CD14-positive monocyte (primary cell): Measurements from ENCODE around the gene SLC2A9. TPM values are rescaled to one million over a fixed set of nuclear protein-coding genes. Genes with fewer than 3 reads are reported as not detected.
A peak's percentile ranks its signal among the peaks of the same experiment; 100 is the strongest.

Source experiments
- DNase-seq, 3 donors: peaks; one replicate each; pipeline ENCODE4 v3.0.0-alpha.2; 2011 to 2022
- H2AFZ ChIP-seq: 2 replicates; pipeline ENCODE4 v1.6.0; 2012; ENCODE audit warnings: mild to moderate bottlenecking, low read depth, low read length, inconsistent platforms; ENCODE audit not compliant: insufficient read depth, poor library complexity, severe bottlenecking
- H3K27ac ChIP-seq, 2 donors: 1 replicate in 1 of 2; 2 replicates in 1 of 2; pipeline ENCODE4 v1.5.1; 2012 to 2013; ENCODE audit warnings: low read length in 2 of 2, control low read depth in 1 of 2, inconsistent platforms in 1 of 2, low read depth in 1 of 2, mild to moderate bottlenecking in 1 of 2
- H3K27me3 ChIP-seq, 2 donors: one replicate each; pipeline versions ENCODE4 v1.6.0 to v1.6.1; 2011 to 2013; ENCODE audit warnings: low read length in 2 of 2; ENCODE audit not compliant: control insufficient read depth in 2 of 2, insufficient read depth in 2 of 2
- H3K36me3 ChIP-seq, 2 donors: replicated peaks in 1 of 2; 1 replicate in 1 of 2; 2 replicates in 1 of 2; pipeline versions ENCODE4 v1.5.1 to v1.6.1; 2012 to 2013; ENCODE audit warnings: low read length in 2 of 2, control low read depth in 1 of 2, inconsistent platforms in 1 of 2, mild to moderate bottlenecking in 1 of 2; ENCODE audit not compliant: insufficient read depth in 2 of 2, control insufficient read depth in 1 of 2
- H3K4me1 ChIP-seq, 2 donors: 1 replicate in 1 of 2; 2 replicates in 1 of 2; pipeline versions ENCODE4 v1.5.1 to v1.6.1; 2012 to 2013; ENCODE audit warnings: low read length in 2 of 2, control low read depth in 1 of 2, inconsistent platforms in 1 of 2, mild to moderate bottlenecking in 1 of 2, moderate library complexity in 1 of 2; ENCODE audit not compliant: insufficient read depth in 2 of 2, control insufficient read depth in 1 of 2
- H3K4me2 ChIP-seq: replicated peaks from 2 replicates; pipeline ENCODE3; 2012; ENCODE audit warnings: low read length, moderate library complexity, mild to moderate bottlenecking; ENCODE audit not compliant: poor library complexity, severe bottlenecking; ENCODE audit errors: extremely low read depth
- H3K4me3 ChIP-seq, 3 experiments: fragments of 200-600 bp in 1 of 3; sonication (generic) in 1 of 3; replicated peaks in 1 of 3; 1 replicate in 2 of 3; 2 replicates in 1 of 3; pipeline ENCODE4 v1.5.1; 2011 to 2013; ENCODE audit warnings: low read length in 3 of 3, mild to moderate bottlenecking in 3 of 3, control low read depth in 2 of 3, low read depth in 2 of 3, inconsistent platforms in 1 of 3, moderate library complexity in 1 of 3
- H3K79me2 ChIP-seq: 2 replicates; pipeline ENCODE4 v1.6.0; 2012; ENCODE audit warnings: mild to moderate bottlenecking, control low read depth, inconsistent platforms, low read length, moderate library complexity; ENCODE audit not compliant: insufficient read depth
- H3K9ac ChIP-seq: 2 replicates; pipeline ENCODE4 v1.6.0; 2017; ENCODE audit warnings: low read length, mild to moderate bottlenecking; ENCODE audit not compliant: insufficient read depth, poor library complexity, severe bottlenecking
- H3K9me3 ChIP-seq, 2 donors: replicated peaks in 1 of 2; 1 replicate in 1 of 2; 2 replicates in 1 of 2; pipeline versions ENCODE4 v1.5.1 to v1.6.1; 2012 to 2013; ENCODE audit warnings: low read length in 2 of 2, control low read depth in 1 of 2; ENCODE audit not compliant: control insufficient read depth in 1 of 2, insufficient read depth in 1 of 2
- H4K20me1 ChIP-seq: 2 replicates; pipeline ENCODE4 v1.6.0; 2012; ENCODE audit warnings: mild to moderate bottlenecking, low read length, control low read depth, moderate library complexity; ENCODE audit not compliant: insufficient read depth
- H3K27ac Mint-ChIP-seq, 7 donors: one replicate each; pipeline ENCODE4 v1.8.0; 2020; ENCODE audit warnings: mild to moderate bottlenecking in 7 of 7, mixed read lengths in 7 of 7, moderate library complexity in 6 of 7, inconsistent platforms in 2 of 7
- H3K27me3 Mint-ChIP-seq, 3 donors: one replicate each; pipeline ENCODE4 v1.8.0; 2021 to 2022; ENCODE audit warnings: low read depth in 3 of 3, mild to moderate bottlenecking in 3 of 3, mixed read lengths in 3 of 3, moderate library complexity in 3 of 3, inconsistent platforms in 1 of 3
- H3K36me3 Mint-ChIP-seq, 2 donors: one replicate each; pipeline ENCODE4 v1.8.0; 2020; ENCODE audit warnings: mixed read lengths in 2 of 2, inconsistent platforms in 1 of 2, mild to moderate bottlenecking in 1 of 2
- H3K4me1 Mint-ChIP-seq: one replicate; pipeline ENCODE4 v1.8.0; 2020; ENCODE audit warnings: mild to moderate bottlenecking, mixed read lengths
- H3K4me3 Mint-ChIP-seq, 2 donors: one replicate each; pipeline ENCODE4 v1.8.0; 2020; ENCODE audit warnings: mild to moderate bottlenecking in 2 of 2, mixed read lengths in 2 of 2, moderate library complexity in 1 of 2
- H3K9me3 Mint-ChIP-seq, 7 donors: one replicate each; pipeline ENCODE4 v1.8.0; 2020 to 2022; ENCODE audit warnings: mixed read lengths in 7 of 7, mild to moderate bottlenecking in 6 of 7, moderate library complexity in 6 of 7, inconsistent platforms in 2 of 7
- CTCF ChIP-seq: fragments of 200-600 bp; IDR thresholded peaks from one replicate; pipeline ENCODE4 v1.8.0; 2022; ENCODE audit warnings: antibody characterized with exemption, mild to moderate bottlenecking
- WGBS: methylation state at CpG from one replicate; pipeline ENCODE4 v1.1.5; 2013; ENCODE audit warnings: missing lambda C conversion rate; ENCODE audit not compliant: insufficient coverage; 5-methylcytosine and 5-hydroxymethylcytosine counted together
- intact Hi-C, 2 donors: fragments of 100-400 bp; cut with micrococcal nuclease; formaldehyde crosslinking; loops; one replicate each; pipeline versions ENCODE4 v1.15.0 to v1.15.1; 2023
- polyA plus RNA-seq, 3 donors: library from polyadenylated mRNA; depleted of rRNA in 1 of 3; unstranded in 2 of 3; stranded (reverse) in 1 of 3; fragments of 300-500 nt in 2 of 3; fragments of >200 nt in 1 of 3; fragmentation: Illumina TruSeq in 2 of 3; gene quantifications; 1 replicate in 2 of 3; 2 replicates in 1 of 3; pipeline ENCODE4 v1.2.3, GENCODE V29; 2012 to 2021

SLC2A9 gene
- polyA plus RNA-seq, 3 donors: 27.3 to 38.6 (median 34.7) TPM

- Histone ChIP-seq H3K27ac (no peak overlapping the region), H3K4me2 (no peak overlapping the region), H3K27me3 (no peaks in the 10 kb centered on the region), H3K4me1 (peaks cover 14 to 15% of the 10 kb centered on the region in 2 donors), H3K4me3 (no peak overlapping the region), H3K9ac (no peak overlapping the region), H3K79me2 (no peaks in the 10 kb centered on the region), H3K9me3 (no peaks in the 10 kb centered on the region), H3K36me3 (peaks cover 51 to 78% of the 10 kb centered on the region in 2 donors), H2AFZ (no peak overlapping the region), H4K20me1 (peaks cover 20% of the 10 kb centered on the region)
- WGBS: 97% methylated on average over 4 of the region's 5 CpGs
- TF ChIP-seq CTCF: no peak
- DNase-seq: no peak
- no peaks in the 10 kb centered on the region for H3K27me3 Mint-ChIP-seq
- intact Hi-C loops: no loop called here
- H3K27ac Mint-ChIP-seq: no peak overlapping the region
- no peaks in the 10 kb centered on the region for H3K9me3 Mint-ChIP-seq
- H3K4me1 Mint-ChIP-seq: peaks cover 25% of the 10 kb centered on the region
- peaks cover 64 to 85% of the 10 kb centered on the region in 2 donors for H3K36me3 Mint-ChIP-seq
- H3K4me3 Mint-ChIP-seq: no peak overlapping the region
Observed at GRCh38 chr4:9929111-9929510, 92.2 kb downstream of the SLC2A9 start.

GRCh38 chr4:9927341-9928007, 93.8 kb downstream of the SLC2A9 start:
- intact Hi-C loops: no loop called here
- H3K36me3 Mint-ChIP-seq: peaks cover 62 to 85% of the 10 kb centered on the region in 2 donors
- no peak overlapping the region for H2AFZ ChIP-seq
- no peaks in the 10 kb centered on the region for H3K27me3 ChIP-seq
- H3K9me3 ChIP-seq: no peaks in the 10 kb centered on the region
- peaks cover 14 to 15% of the 10 kb centered on the region in 2 donors for H3K4me1 ChIP-seq
- peaks cover 30% of the 10 kb centered on the region for H4K20me1 ChIP-seq
- H3K4me3 ChIP-seq: no peak overlapping the region
- no peaks in the 10 kb centered on the region for H3K9me3 Mint-ChIP-seq
- H3K4me1 Mint-ChIP-seq: peaks cover 23% of the 10 kb centered on the region
- H3K4me2 ChIP-seq: no peak overlapping the region
- no peak for TF ChIP-seq CTCF
- peak in 1 of 3 donors; percentile 3 for DNase-seq
- H3K36me3 ChIP-seq: peaks cover 40 to 75% of the 10 kb centered on the region in 2 donors
- peak overlapping the region in 1 of 2 donors; percentile 60 for H3K4me3 Mint-ChIP-seq
- 33% methylated on average over 4 of the region's 10 CpGs for WGBS
- no peak overlapping the region for H3K9ac ChIP-seq
- H3K27ac ChIP-seq: peak overlapping the region; percentile 12 to 13
- H3K27me3 Mint-ChIP-seq: peaks cover 0 to 3% (median 0%) of the 10 kb centered on the region in 3 donors
- H3K79me2 ChIP-seq: no peaks in the 10 kb centered on the region
- H3K27ac Mint-ChIP-seq: peak overlapping the region in 6 of 7 donors; percentile 61 to 81 (median 70)
